Measurements from ENCODE around the gene RNLS.

Gene RNLS

DNA sequence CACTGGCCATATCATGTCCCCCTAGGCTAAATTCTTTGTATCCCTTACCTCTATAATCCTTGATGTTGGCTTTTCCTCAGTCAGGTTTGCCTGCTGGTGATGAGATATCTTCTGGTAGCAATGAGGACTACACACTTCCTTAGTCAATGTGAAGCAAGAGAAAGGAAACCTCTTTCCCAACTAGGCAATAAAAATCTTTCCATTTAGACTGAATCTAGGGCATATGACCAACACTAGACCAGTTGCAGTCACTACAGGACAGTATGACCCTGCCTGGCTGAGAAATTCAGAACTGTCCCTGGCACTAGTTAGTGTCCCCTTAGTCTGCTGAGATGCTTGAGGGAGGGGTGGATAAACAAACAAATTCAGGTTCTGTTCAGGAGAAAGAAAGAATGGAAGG, 142.6 kb downstream of the RNLS start:
- no peak for ATAC-seq
- no peak for TF ChIP-seq SNAI2 (CRISPR knock-in tag; IDR thresholded peaks at IDR 0.05)
- no peak for TF ChIP-seq RARB (CRISPR knock-in tag; IDR thresholded peaks at IDR 0.05)
- no peak for TF ChIP-seq TOX (CRISPR knock-in tag; IDR thresholded peaks at IDR 0.05; ENCODE audit: borderline replicate concordance)
- TF ChIP-seq BACH2 (CRISPR knock-in tag; IDR thresholded peaks at IDR 0.05; ENCODE audit: borderline replicate concordance), result no peak
- no peak for TF ChIP-seq ZFP30 (CRISPR knock-in tag; IDR thresholded peaks at IDR 0.05)
- no peak for TF ChIP-seq ZNF70 (CRISPR knock-in tag; IDR thresholded peaks at IDR 0.05)
- no peak for TF ChIP-seq CSRNP3 (CRISPR knock-in tag; IDR thresholded peaks at IDR 0.05)
- TF ChIP-seq, protein P1, sequence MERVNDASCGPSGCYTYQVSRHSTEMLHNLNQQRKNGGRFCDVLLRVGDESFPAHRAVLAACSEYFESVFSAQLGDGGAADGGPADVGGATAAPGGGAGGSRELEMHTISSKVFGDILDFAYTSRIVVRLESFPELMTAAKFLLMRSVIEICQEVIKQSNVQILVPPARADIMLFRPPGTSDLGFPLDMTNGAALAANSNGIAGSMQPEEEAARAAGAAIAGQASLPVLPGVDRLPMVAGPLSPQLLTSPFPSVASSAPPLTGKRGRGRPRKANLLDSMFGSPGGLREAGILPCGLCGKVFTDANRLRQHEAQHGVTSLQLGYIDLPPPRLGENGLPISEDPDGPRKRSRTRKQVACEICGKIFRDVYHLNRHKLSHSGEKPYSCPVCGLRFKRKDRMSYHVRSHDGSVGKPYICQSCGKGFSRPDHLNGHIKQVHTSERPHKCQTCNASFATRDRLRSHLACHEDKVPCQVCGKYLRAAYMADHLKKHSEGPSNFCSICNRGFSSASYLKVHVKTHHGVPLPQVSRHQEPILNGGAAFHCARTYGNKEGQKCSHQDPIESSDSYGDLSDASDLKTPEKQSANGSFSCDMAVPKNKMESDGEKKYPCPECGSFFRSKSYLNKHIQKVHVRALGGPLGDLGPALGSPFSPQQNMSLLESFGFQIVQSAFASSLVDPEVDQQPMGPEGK (CRISPR knock-in tag; IDR thresholded peaks at IDR 0.05; ENCODE audit: borderline replicate concordance), result no peak
- TF ChIP-seq ZFP3 (CRISPR knock-in tag; IDR thresholded peaks at IDR 0.05), result no peak
- no peak for TF ChIP-seq ESRRG (CRISPR knock-in tag; IDR thresholded peaks at IDR 0.05)
- TF ChIP-seq, protein P2, sequence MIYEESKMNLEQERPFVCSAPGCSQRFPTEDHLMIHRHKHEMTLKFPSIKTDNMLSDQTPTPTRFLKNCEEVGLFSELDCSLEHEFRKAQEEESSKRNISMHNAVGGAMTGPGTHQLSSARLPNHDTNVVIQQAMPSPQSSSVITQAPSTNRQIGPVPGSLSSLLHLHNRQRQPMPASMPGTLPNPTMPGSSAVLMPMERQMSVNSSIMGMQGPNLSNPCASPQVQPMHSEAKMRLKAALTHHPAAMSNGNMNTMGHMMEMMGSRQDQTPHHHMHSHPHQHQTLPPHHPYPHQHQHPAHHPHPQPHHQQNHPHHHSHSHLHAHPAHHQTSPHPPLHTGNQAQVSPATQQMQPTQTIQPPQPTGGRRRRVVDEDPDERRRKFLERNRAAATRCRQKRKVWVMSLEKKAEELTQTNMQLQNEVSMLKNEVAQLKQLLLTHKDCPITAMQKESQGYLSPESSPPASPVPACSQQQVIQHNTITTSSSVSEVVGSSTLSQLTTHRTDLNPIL (CRISPR knock-in tag; IDR thresholded peaks at IDR 0.05; ENCODE audit: low read depth), result no peak
- no peak for TF ChIP-seq TSHZ2 (CRISPR knock-in tag; IDR thresholded peaks at IDR 0.05)
- TF ChIP-seq ZNF565 (CRISPR knock-in tag; conservative IDR thresholded peaks at IDR 0.05; ENCODE audit: low read depth), result no peak
- TF ChIP-seq ZNF8 (CRISPR knock-in tag; IDR thresholded peaks at IDR 0.05), result no peak
- no peak for TF ChIP-seq TCF4 (CRISPR knock-in tag; IDR thresholded peaks at IDR 0.05; ENCODE audit: borderline replicate concordance)
- no peak for TF ChIP-seq ISL1 (CRISPR knock-in tag; IDR thresholded peaks at IDR 0.05)
- TF ChIP-seq GLIS3 (CRISPR knock-in tag; IDR thresholded peaks at IDR 0.05), result no peak

DNA sequence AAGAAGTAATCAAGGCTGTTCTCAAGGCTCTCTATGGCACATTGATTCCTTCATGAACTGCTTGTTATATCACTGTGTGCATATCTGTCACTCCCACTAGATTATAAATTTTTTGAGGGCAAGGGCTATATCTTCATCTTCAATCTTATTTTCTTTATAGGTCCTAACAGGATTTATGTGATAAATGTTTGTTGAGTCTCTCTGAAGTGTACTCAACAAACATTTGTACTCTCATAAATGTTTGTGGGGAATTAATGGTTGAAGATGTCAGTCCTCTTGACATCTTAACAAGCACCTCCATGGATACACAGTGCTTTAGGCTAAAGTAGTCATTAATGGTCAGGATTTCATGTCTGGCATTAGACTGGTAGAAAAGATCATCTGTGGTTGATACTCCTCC, 143.2 kb downstream of the RNLS start:
- ATAC-seq, result no peak
- TF ChIP-seq TOX (CRISPR knock-in tag; IDR thresholded peaks at IDR 0.05; ENCODE audit: borderline replicate concordance) (no peak), TSHZ2 (CRISPR knock-in tag; IDR thresholded peaks at IDR 0.05) (no peak), ZNF565 (CRISPR knock-in tag; conservative IDR thresholded peaks at IDR 0.05; ENCODE audit: low read depth) (no peak), ZFP30 (CRISPR knock-in tag; IDR thresholded peaks at IDR 0.05) (no peak), CSRNP3 (CRISPR knock-in tag; IDR thresholded peaks at IDR 0.05) (no peak), ARNTL (CRISPR knock-in tag; IDR thresholded peaks at IDR 0.05; ENCODE audit: borderline replicate concordance, low read depth) (no peak), ESRRG (CRISPR knock-in tag; IDR thresholded peaks at IDR 0.05) (no peak), TCF4 (CRISPR knock-in tag; IDR thresholded peaks at IDR 0.05; ENCODE audit: borderline replicate concordance) (no peak), PPARA (CRISPR knock-in tag; IDR thresholded peaks at IDR 0.05; ENCODE audit: borderline replicate concordance) (no peak), RARB (CRISPR knock-in tag; IDR thresholded peaks at IDR 0.05) (no peak), GLIS3 (CRISPR knock-in tag; IDR thresholded peaks at IDR 0.05) (no peak), ZC3H10 (CRISPR knock-in tag; IDR thresholded peaks at IDR 0.05) (no peak), ZFP3 (CRISPR knock-in tag; IDR thresholded peaks at IDR 0.05) (no peak)
- TF ChIP-seq, protein P2 (CRISPR knock-in tag; IDR thresholded peaks at IDR 0.05; ENCODE audit: low read depth), result no peak

Measured in SK-N-SH treated with all-trans-retinoic acid at 6 μM for 48 hours (cell line).